NCI-H187 treated with DMSO at 0.1 percent for 48 hours (cell line): Measurements from ENCODE around the gene COL16A1.
A peak's percentile ranks its signal among the peaks of the same experiment; 100 is the strongest.

Source experiments
- DNase-seq: peaks from one replicate; lab custom pipeline; 2025; lab: John Stamatoyannopoulos, UW

COL16A1 gene

GRCh38 chr1:31648190-31648589 is 55.6 kb downstream of the COL16A1 start:
- DNase-seq = no peak

GRCh38 chr1:31647106-31647505 is 56.7 kb downstream of the COL16A1 start:
- DNase-seq = no peak

- no peak for DNase-seq
Observed at GRCh38 chr1:31646259-31646960, 57.4 kb downstream of the COL16A1 start.

- no peak for DNase-seq
Observed at GRCh38 chr1:31645274-31645568, 58.6 kb downstream of the COL16A1 start.

- DNase-seq = peak; percentile 95
Observed at GRCh38 chr1:31644560-31645273, 59.1 kb downstream of the COL16A1 start, which contains the start of gene PEF1. Gene PEF1, minus strand, starts transcription at chr1:31644876. Its CDS starts 12 bp downstream, at chr1:31644864.

GRCh38 chr1:31643976-31644559 is 59.7 kb downstream of the COL16A1 start:
- no peak for DNase-seq

- no peak for DNase-seq
Observed at GRCh38 chr1:31642897-31643296, 60.9 kb downstream of the COL16A1 start.

GRCh38 chr1:31642366-31642765 is 61.5 kb downstream of the COL16A1 start:
- no peak for DNase-seq

- DNase-seq = no peak
Observed at GRCh38 chr1:31640964-31641363, 62.9 kb downstream of the COL16A1 start.

GRCh38 chr1:31640179-31640578 is 63.6 kb downstream of the COL16A1 start:
- no peak for DNase-seq

GRCh38 chr1:31639543-31639942 is 64.3 kb downstream of the COL16A1 start:
- DNase-seq = no peak

GRCh38 chr1:31637915-31638673 is 65.7 kb downstream of the COL16A1 start:
- DNase-seq = no peak

GRCh38 chr1:31633117-31633516 is 70.7 kb downstream of the COL16A1 start:
- DNase-seq = no peak

GRCh38 chr1:31632649-31633048 is 71.2 kb downstream of the COL16A1 start:
- no peak for DNase-seq

GRCh38 chr1:31628931-31629556 is 74.8 kb downstream of the COL16A1 start:
- no peak for DNase-seq

GRCh38 chr1:31627930-31628559 is 75.8 kb downstream of the COL16A1 start:
- no peak for DNase-seq

GRCh38 chr1:31627301-31627929 is 76.4 kb downstream of the COL16A1 start:
- DNase-seq = no peak

- DNase-seq = no peak
Observed at GRCh38 chr1:31626223-31627207, 77.3 kb downstream of the COL16A1 start.

- DNase-seq = no peak
Observed at GRCh38 chr1:31625561-31626222, 78.1 kb downstream of the COL16A1 start.
